ENCODE results near the gene KCNAB1.

- TF ChIP-seq YY1 (IDR thresholded peaks at IDR 0.05; ENCODE audit: insufficient read depth, insufficient read length) (no peak), SUZ12 (IDR thresholded peaks at IDR 0.05; ENCODE audit: extremely low read depth, insufficient read depth, insufficient read length) (no peak), ZNF274 (IDR thresholded peaks at IDR 0.05; ENCODE audit: low read depth, low read length) (no peak)
Observed at GRCh38 chr3:156548041-156548687, 427.8 kb downstream of the KCNAB1 start.

Data from NT2/D1 (cell line).